GM21528 (cell line): ENCODE results near the gene DAP.

Source experiments
- ATAC-seq: cut with Tn5 transposase; IDR thresholded peaks from one replicate; pipeline ENCODE4 v1.9.1; 2021; ENCODE audit warnings: mild to moderate bottlenecking, moderate library complexity; ENCODE audit not compliant: unreplicated experiment, low FRiP score

Gene DAP

GRCh38 chr5:10761933-10762775 lies 1.1 kb upstream of the DAP start:
- no peak for ATAC-seq

DNA sequence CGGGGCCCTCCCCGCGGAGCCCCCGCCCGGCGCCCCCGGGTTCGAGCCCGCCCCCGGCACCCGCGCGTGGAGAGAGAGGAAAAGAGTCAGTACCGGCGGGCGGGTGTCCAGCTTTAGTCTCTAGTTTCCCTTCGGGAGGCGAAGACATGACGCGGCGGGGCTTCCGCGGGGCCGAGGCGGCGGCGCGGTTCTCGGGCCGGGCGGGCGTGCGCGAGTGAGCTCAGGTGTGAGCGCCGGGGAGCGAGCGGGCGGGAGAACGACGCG lies 181 bp downstream of the DAP start:
- ATAC-seq = no peak

- peak; percentile 43 for ATAC-seq
Measured at GRCh38 chr5:10760096-10760920, 726 bp downstream of the DAP start.

GRCh38 chr5:10759111-10759510 lies 1.9 kb downstream of the DAP start:
- ATAC-seq = no peak

GRCh38 chr5:10757922-10758555 lies 3.0 kb downstream of the DAP start:
- ATAC-seq = no peak

DNA sequence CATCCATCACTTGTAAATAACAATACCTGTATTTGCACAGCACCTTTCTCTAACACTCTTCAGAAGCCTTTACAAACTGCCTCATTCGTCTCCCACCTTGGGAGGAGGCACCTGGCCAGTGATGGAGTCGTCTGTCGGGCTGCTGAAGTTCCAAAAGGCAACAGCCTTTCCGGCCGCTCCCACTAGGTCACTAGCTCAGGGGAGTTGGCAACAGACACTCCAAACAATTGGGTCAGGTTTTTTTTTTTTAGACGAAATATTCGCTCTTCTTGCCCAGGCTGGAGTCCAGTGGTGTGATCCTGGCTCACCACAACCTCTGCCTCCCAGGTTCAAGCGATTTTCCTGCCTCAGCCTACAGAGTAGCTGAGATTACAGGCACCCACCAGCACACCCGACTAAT lies 4.0 kb downstream of the DAP start:
- ATAC-seq = no peak

DNA sequence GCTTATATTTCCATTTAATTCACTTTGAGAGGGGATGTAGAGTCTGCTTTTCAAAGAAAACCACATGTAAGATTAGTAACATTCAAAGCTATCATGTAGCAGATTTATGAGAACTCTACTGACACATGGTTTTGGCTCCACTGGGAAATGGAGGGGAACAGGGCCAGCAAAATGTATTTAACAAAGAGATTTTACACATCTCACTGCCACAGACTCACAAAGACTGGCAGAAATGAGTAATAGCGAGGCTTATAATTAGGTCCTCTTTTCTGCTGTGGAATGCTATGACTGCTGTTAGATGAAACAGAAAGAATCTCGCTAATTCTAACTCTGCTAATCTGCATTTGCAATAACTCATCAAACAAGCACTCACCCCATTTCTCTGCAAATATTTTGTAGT lies 4.5 kb downstream of the DAP start:
- ATAC-seq = no peak

- ATAC-seq = no peak
Measured at GRCh38 chr5:10753178-10753577, 7.9 kb downstream of the DAP start.

DNA sequence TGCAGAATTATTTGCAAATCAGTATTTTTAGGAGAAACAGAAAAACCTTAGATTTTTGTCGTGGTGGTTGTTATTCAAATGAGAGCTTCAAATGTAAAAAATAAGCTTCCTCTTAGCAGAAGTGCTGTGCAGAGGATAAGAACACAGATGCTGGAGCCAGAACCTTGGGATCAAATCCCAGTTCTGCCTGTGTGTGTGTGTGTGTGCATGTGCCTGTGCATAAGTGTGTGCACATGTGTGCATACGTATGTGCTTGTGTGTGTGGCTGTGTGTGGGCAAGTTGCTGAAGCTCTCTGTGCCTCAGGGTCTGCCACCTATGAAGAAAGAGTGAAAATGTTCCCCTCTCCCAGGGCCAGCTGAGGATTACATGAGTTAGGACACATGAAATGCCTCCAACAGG lies 8.6 kb downstream of the DAP start:
- ATAC-seq = no peak

DNA sequence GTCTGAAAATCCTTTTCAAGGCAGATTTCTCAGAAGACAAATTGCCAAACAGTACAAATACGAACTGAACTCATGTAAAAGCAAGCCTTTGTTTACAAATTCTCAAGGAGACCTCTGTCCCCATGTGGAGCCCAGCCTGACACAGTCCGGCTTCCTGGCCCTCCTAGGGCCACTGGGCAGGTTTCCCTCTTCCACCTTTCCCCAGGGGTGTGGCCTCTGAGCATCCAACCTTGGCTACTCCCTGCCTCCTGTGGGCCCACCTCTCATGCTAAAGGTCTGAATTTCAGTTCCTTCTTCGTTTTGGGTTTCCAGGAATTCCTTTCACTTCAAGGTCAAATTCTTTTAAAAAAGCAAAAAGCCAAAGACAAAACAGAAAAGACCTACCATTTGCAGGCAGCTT lies 10.1 kb downstream of the DAP start:
- ATAC-seq = no peak

- no peak for ATAC-seq
Measured at GRCh38 chr5:10747678-10748622, 13.1 kb downstream of the DAP start.

DNA sequence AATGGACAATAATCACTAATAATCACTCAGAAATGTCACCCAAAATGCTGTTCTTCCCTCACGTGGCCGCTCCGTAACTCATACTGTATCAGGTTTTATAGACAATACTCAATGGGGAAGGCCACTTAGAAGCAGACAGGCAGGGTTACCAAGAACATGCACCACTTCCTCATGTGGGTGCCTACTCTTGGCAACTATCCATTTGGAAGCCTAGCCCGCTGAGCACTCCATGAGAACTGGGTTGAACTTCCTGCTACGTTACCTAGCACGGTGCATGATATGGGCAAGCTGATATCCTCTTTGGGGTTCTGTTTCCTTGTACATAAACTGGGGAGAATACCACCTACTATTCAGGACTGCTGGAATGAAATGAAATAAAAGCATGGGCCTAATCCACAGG lies 14.3 kb downstream of the DAP start:
- ATAC-seq = no peak

GRCh38 chr5:10745133-10745532 lies 15.9 kb downstream of the DAP start:
- no peak for ATAC-seq

DNA sequence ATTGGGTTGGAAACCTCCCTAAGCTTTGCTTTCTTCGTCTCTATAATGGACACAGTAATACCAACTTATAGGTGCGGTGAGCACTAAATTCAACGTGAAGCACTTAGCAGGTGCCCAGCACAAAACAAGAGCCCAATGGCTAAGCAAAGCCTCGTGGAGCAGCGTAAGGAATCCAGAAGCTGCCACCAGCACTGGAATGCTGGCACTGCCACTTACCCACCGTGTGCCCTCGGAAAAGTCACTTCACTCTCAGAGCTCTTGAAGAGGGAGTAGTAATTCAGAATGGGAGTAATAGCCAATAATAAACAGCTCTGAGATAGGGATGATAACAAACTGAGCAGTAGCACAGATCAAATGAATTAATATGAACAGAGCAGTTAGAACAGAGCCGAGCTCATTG lies 16.4 kb downstream of the DAP start:
- ATAC-seq = no peak

DNA sequence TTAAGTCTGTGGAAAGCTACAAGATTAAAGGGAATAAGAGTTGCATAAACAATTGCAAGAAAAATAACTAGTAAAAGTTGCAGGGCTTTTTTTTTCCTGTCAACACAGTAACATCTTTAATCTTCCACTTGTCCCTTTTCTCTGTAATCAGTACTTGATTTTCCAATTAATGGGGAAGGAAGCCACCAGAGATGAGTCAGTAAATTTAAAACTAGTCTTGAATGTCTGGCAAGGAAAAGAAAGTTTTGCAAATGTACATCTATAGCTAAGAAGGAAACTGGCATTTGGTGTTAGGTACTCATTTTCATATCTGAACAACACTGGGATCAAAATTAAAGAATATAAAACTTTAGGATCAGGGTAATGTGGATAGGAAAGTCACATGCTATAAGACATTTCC lies 17.1 kb downstream of the DAP start:
- no peak for ATAC-seq

GRCh38 chr5:10743526-10743925 lies 17.5 kb downstream of the DAP start:
- ATAC-seq = no peak

DNA sequence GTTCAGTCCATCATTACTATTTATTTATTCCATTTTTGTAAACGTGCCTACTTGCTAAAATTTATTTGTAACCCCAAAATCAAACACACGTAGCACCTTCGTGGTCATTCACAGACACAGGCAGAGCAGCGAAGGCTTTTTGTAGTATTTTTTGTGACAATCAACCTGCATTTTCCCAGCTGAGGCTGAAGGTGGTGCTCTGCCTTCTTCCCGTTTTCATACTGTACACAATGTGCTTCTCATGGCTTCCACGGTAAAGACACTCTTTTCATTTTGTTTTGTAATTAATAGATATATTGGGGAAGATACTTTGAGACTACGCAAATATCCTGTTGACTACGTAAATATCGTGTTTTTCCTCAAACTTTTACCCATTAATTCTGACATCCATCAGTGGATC lies 19.4 kb downstream of the DAP start:
- no peak for ATAC-seq

- no peak for ATAC-seq
Measured at GRCh38 chr5:10740384-10740783, 20.6 kb downstream of the DAP start.

DNA sequence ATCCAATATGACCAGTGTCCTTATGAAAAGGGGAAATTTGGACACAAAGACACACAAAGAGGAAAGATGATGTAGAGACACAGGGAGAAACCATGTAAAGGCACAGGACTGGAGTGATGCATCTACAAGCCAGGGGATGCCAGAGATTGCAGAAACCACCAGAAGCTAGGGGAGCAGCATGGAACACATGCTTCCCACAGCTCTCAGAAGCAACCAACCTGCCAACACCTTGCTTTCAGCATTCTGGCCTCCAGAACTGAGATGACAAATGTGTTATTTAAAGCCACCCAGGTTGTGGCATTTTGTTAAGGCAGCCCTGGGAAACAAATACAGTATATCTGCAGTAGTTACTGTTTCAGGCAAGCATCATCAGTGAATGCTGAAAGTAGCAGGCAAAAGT lies 23.2 kb downstream of the DAP start:
- ATAC-seq = no peak

GRCh38 chr5:10736808-10737207 lies 24.2 kb downstream of the DAP start:
- ATAC-seq = no peak

DNA sequence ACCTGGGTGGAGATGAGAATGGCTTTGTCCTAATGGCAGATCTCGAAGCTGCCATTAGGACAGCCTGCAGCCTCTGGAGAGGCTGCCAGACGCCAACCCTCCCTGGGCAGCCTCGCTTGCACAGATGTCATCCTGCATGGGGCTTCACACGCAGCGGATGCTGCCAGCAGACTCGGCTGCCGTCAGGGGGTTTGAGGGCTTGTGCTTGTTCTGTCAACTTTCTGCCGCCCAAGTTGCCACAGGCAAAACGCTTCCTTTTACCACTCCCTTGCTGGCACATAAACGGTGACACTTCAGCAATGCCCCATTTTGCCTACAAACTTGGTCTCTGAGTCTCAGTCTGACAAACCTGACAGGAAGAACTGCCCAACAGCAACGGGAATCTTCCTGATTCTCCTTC lies 24.7 kb downstream of the DAP start:
- ATAC-seq = no peak
